DOHH2 (cell line): ENCODE measurements around the gene PLCB4.

Source experiments
- H3F3A ChIP-seq: fragments of 200-600 bp; sonication (generic), shearing (Covaris generic); 2 replicates; pipeline ENCODE4 v1.6.0; 2016; ENCODE audit warnings: antibody characterized with exemption, mild to moderate bottlenecking; ENCODE audit not compliant: control insufficient read depth, insufficient read depth
- H3K27ac ChIP-seq: fragments of 200-600 bp; sonication (generic); 2 replicates; pipeline ENCODE4 v1.5.1; 2014; ENCODE audit warnings: low read depth, mild to moderate bottlenecking, low read length, moderate library complexity
- H3K27me3 ChIP-seq: fragments of 200-600 bp; sonication (generic); 2 replicates; pipeline ENCODE4 v1.6.1; 2014; ENCODE audit warnings: mild to moderate bottlenecking, low read length, mixed read lengths; ENCODE audit not compliant: control insufficient read depth
- H3K36me3 ChIP-seq: fragments of 200-600 bp; sonication (generic); 2 replicates; pipeline ENCODE4 v1.6.1; 2014; ENCODE audit warnings: mild to moderate bottlenecking, low read length, moderate library complexity, mixed read lengths; ENCODE audit not compliant: control insufficient read depth
- H3K4me1 ChIP-seq: fragments of 200-600 bp; sonication (generic); 2 replicates; pipeline ENCODE4 v1.6.1; 2014; ENCODE audit warnings: mild to moderate bottlenecking, low read length, mixed read lengths; ENCODE audit not compliant: control insufficient read depth
- H3K4me2 ChIP-seq: fragments of 200-600 bp; sonication (generic); 2 replicates; pipeline ENCODE4 v1.6.0; 2014; ENCODE audit warnings: mild to moderate bottlenecking, low read length, moderate library complexity
- H3K4me3 ChIP-seq: fragments of 200-600 bp; sonication (generic); 2 replicates; pipeline ENCODE4 v1.5.1; 2014; ENCODE audit warnings: mild to moderate bottlenecking, low read length, mixed read lengths
- H3K79me2 ChIP-seq: fragments of 200-600 bp; sonication (generic); 2 replicates; pipeline ENCODE4 v1.6.1; 2014; ENCODE audit warnings: mild to moderate bottlenecking, low read length, mixed read lengths; ENCODE audit not compliant: control insufficient read depth
- H3K9me2 ChIP-seq: fragments of 200-600 bp; sonication (generic); replicated peaks from 2 replicates; pipeline ENCODE4 v1.6.1; 2014; ENCODE audit warnings: mild to moderate bottlenecking, low read length, mixed read lengths; ENCODE audit not compliant: control insufficient read depth
- H3K9me3 ChIP-seq: fragments of 200-600 bp; sonication (generic); 2 replicates; pipeline ENCODE4 v1.6.1; 2014; ENCODE audit warnings: antibody characterized with exemption, low read length, mixed read lengths; ENCODE audit not compliant: control insufficient read depth, insufficient read depth
- H4K20me1 ChIP-seq: fragments of 200-600 bp; sonication (generic); 2 replicates; pipeline ENCODE4 v1.6.0; 2014; ENCODE audit warnings: low read depth, mild to moderate bottlenecking, antibody characterized with exemption, low read length, moderate library complexity; ENCODE audit not compliant: control insufficient read depth, insufficient read depth
- EZH2phosphoT487 ChIP-seq: fragments of 200-600 bp; sonication (generic); IDR thresholded peaks from 2 replicates; pipeline ENCODE4 v1.6.1; 2017; ENCODE audit warnings: borderline replicate concordance, mild to moderate bottlenecking, antibody characterized with exemption, low read length, moderate library complexity, mixed read lengths
- TF ChIP-seq, protein P1 (sequence below): fragments of 200-600 bp; sonication (generic); IDR thresholded peaks from one replicate; pipeline ENCODE4 v1.5.1; 2014; ENCODE audit warnings: antibody characterized with exemption, mild to moderate bottlenecking, low read depth, low read length; ENCODE audit not compliant: poor library complexity, severe bottlenecking

PLCB4 gene

DNA sequence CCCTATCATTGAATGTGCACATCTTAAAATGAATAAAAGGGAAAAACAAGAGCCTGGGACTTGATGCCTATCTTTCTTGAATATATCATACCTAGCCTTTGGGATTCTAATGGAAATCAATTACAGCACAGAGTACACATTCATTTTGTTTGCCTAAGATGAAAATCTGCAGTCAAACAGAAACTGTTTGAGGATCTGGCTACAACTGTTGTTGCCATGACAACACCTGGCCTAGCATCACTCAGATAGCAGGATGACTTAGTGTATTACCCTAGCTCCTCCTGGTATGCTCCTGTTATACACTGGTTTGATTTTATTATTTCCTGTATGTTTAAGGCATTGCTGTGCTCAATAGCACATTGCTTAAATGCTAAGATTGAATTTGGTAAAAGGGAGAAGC lies 374.0 kb downstream of the PLCB4 start:
- H3K27ac ChIP-seq = no peak overlapping the region
- no peak overlapping the region for H3K4me3 ChIP-seq
- H3K9me3 ChIP-seq = 0 out of 2 replicates have a peak, but pooled peaks cover 3% of the 10 kb centered on the region
- H3K79me2 ChIP-seq = no peaks in the 10 kb centered on the region
- no peak overlapping the region for H3K4me2 ChIP-seq
- H3K4me1 ChIP-seq = no peaks in the 10 kb centered on the region
- no peaks in the 10 kb centered on the region for H3K27me3 ChIP-seq
- TF ChIP-seq, protein P1, sequence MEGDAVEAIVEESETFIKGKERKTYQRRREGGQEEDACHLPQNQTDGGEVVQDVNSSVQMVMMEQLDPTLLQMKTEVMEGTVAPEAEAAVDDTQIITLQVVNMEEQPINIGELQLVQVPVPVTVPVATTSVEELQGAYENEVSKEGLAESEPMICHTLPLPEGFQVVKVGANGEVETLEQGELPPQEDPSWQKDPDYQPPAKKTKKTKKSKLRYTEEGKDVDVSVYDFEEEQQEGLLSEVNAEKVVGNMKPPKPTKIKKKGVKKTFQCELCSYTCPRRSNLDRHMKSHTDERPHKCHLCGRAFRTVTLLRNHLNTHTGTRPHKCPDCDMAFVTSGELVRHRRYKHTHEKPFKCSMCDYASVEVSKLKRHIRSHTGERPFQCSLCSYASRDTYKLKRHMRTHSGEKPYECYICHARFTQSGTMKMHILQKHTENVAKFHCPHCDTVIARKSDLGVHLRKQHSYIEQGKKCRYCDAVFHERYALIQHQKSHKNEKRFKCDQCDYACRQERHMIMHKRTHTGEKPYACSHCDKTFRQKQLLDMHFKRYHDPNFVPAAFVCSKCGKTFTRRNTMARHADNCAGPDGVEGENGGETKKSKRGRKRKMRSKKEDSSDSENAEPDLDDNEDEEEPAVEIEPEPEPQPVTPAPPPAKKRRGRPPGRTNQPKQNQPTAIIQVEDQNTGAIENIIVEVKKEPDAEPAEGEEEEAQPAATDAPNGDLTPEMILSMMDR = no peak
- TF ChIP-seq EZH2phosphoT487 = no peak
- H3K9me2 ChIP-seq = no peaks in the 10 kb centered on the region
- H3F3A ChIP-seq = no peaks in the 10 kb centered on the region
- no peaks in the 10 kb centered on the region for H3K36me3 ChIP-seq
- H4K20me1 ChIP-seq = no peaks in the 10 kb centered on the region

DNA sequence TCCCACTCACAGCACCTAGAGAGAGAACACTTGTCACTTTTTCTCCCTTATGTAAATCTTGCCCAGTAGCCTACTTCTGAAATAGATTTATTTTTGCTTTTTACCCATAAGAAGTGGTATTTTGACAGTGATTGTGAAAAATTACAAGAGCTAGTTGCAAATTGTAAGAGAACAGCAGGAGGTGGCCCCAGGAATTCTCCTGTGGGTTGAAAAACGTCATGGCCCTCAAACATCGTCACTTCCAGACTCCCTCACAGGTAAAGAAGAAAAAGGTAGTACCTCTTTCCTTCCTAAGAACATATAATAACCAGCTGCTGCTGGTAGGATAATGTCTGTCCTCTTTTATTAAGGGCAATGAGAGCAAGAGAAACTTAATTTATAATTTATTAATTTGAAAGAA lies 376.0 kb downstream of the PLCB4 start:
- Histone ChIP-seq H3K9me2 (no peaks in the 10 kb centered on the region), H3K4me1 (no peaks in the 10 kb centered on the region), H3F3A (no peaks in the 10 kb centered on the region), H3K4me3 (no peak overlapping the region), H3K9me3 (no peaks in the 10 kb centered on the region), H4K20me1 (no peaks in the 10 kb centered on the region), H3K36me3 (no peaks in the 10 kb centered on the region), H3K79me2 (no peaks in the 10 kb centered on the region), H3K27ac (no peak overlapping the region), H3K4me2 (no peak overlapping the region), H3K27me3 (no peaks in the 10 kb centered on the region)
- no peak for TF ChIP-seq EZH2phosphoT487
- TF ChIP-seq, protein P1 = no peak

- Histone ChIP-seq H3K4me3 (no peak overlapping the region), H3K9me3 (no peaks in the 10 kb centered on the region), H3K27me3 (no peaks in the 10 kb centered on the region), H3K79me2 (no peaks in the 10 kb centered on the region), H3K4me2 (no peak overlapping the region), H3K9me2 (no peaks in the 10 kb centered on the region), H3F3A (no peaks in the 10 kb centered on the region), H3K36me3 (no peaks in the 10 kb centered on the region), H4K20me1 (no peaks in the 10 kb centered on the region), H3K4me1 (no peaks in the 10 kb centered on the region), H3K27ac (no peak overlapping the region)
- TF ChIP-seq, protein P1 = no peak
- no peak for TF ChIP-seq EZH2phosphoT487
Measured at GRCh38 chr20:9447182-9447581, 378.3 kb downstream of the PLCB4 start.

DNA sequence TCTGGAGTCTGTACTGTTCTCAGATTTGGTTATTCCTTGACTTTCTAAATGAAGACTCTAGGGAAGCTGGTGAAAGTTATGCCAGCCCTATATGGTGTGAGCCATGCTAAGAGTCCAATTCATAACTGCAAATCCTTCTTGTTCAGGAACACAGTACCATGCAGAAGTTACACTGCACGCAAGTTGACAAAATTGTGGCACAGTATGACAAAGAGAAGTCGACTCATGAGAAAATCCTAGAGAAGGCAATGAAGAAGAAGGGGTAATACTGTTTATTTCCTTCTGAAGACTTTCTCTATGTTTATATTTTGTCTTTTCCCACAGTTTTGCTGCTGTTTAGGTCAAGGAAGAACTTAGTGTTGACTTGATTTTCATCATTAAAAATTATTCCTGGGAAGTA lies 384.3 kb downstream of the PLCB4 start:
- no peak overlapping the region for H3K4me3 ChIP-seq
- no peak for TF ChIP-seq EZH2phosphoT487
- TF ChIP-seq, protein P1 = no peak

More for the DNA sequence above, 384.3 kb downstream of the PLCB4 start:
- H4K20me1 ChIP-seq = no peaks in the 10 kb centered on the region
- H3K9me2 ChIP-seq = no peaks in the 10 kb centered on the region
- no peaks in the 10 kb centered on the region for H3K27me3 ChIP-seq
- H3K36me3 ChIP-seq = no peaks in the 10 kb centered on the region
- no peaks in the 10 kb centered on the region for H3K4me1 ChIP-seq
- no peaks in the 10 kb centered on the region for H3F3A ChIP-seq
- no peaks in the 10 kb centered on the region for H3K9me3 ChIP-seq
- H3K27ac ChIP-seq = no peak overlapping the region
- no peaks in the 10 kb centered on the region for H3K79me2 ChIP-seq
- H3K4me2 ChIP-seq = no peak overlapping the region
